Fibroblast of lung (primary cell): ENCODE measurements around the gene XNDC1N. TPM values are rescaled to one million over a fixed set of nuclear protein-coding genes. Genes with fewer than 3 reads are reported as not detected.

Experiments used
- DNase-seq, 2 donors: peaks; one replicate each; pipeline versions ENCODE4 v3.0.0 to v3.0.0-alpha.2; 2010; ENCODE audit warnings: low read depth in 2 of 2
- H2AFZ ChIP-seq: 2 replicates; pipeline ENCODE4 v1.5.1; 2012; ENCODE audit warnings: low read length, control low read depth, inconsistent platforms
- H3K27ac ChIP-seq: 2 replicates; pipeline ENCODE4 v1.5.1; 2011; ENCODE audit warnings: low read length, control low read depth; ENCODE audit not compliant: insufficient read depth
- H3K27me3 ChIP-seq: 2 replicates; pipeline ENCODE4 v1.5.1; 2011; ENCODE audit warnings: mild to moderate bottlenecking, low read length; ENCODE audit not compliant: control insufficient read depth, insufficient read depth
- H3K36me3 ChIP-seq: 2 replicates; pipeline ENCODE4 v1.5.1; 2011; ENCODE audit warnings: low read length; ENCODE audit not compliant: control insufficient read depth, insufficient read depth
- H3K4me1 ChIP-seq: 2 replicates; pipeline ENCODE4 v1.5.1; 2011; ENCODE audit warnings: low read length; ENCODE audit not compliant: control insufficient read depth, insufficient read depth; ENCODE audit errors: extremely low read depth
- H3K4me2 ChIP-seq: 2 replicates; pipeline ENCODE4 v1.5.1; 2011; ENCODE audit warnings: low read length, control low read depth; ENCODE audit not compliant: insufficient read depth; ENCODE audit errors: extremely low read depth
- H3K4me3 ChIP-seq, 4 experiments: fragments of 200-600 bp in 1 of 4; sonication (generic) in 1 of 4; replicated peaks in 1 of 4; 2 replicates each; pipeline ENCODE4 v1.5.1; 2011 to 2016; ENCODE audit warnings: low read length in 4 of 4, low read depth in 3 of 4, mild to moderate bottlenecking in 3 of 4, control low read depth in 2 of 4, inconsistent platforms in 1 of 4, mixed read lengths in 1 of 4; ENCODE audit not compliant: insufficient read depth in 1 of 4; ENCODE audit errors: control extremely low read depth in 1 of 4
- H3K79me2 ChIP-seq: 2 replicates; pipeline ENCODE4 v1.5.1; 2012; ENCODE audit warnings: mild to moderate bottlenecking, low read length, inconsistent platforms; ENCODE audit not compliant: control insufficient read depth, insufficient read depth
- H3K9ac ChIP-seq: 2 replicates; pipeline ENCODE4 v1.5.1; 2011; ENCODE audit warnings: mild to moderate bottlenecking, low read length, control low read depth; ENCODE audit not compliant: insufficient read depth
- H3K9me3 ChIP-seq: 2 replicates; pipeline ENCODE4 v1.5.1; 2012; ENCODE audit warnings: low read depth, low read length; ENCODE audit not compliant: control insufficient read depth, insufficient read depth
- H4K20me1 ChIP-seq: 2 replicates; pipeline ENCODE4 v1.5.1; 2011; ENCODE audit warnings: low read length; ENCODE audit not compliant: control insufficient read depth, insufficient read depth; ENCODE audit errors: extremely low read depth
- EZH2 ChIP-seq: IDR thresholded peaks from 2 replicates; pipeline ENCODE4 v1.5.1; 2012; ENCODE audit warnings: low read length, control low read depth, mild to moderate bottlenecking; ENCODE audit errors: missing control alignments
- polyA plus RNA-seq, 2 donors: library from polyadenylated mRNA; depleted of rRNA in 1 of 2; stranded (reverse) in 1 of 2; unstranded in 1 of 2; fragments of >200 nt; gene quantifications; 2 replicates each; pipeline ENCODE4 v1.2.1, GENCODE V29; 2011 to 2012; ENCODE audit warnings: missing spikeins in 1 of 2
- total RNA-seq: library from RNA; depleted of rRNA; stranded (reverse); fragments of >200 nt; gene quantifications from 2 replicates; pipeline ENCODE4 v1.2.1, GENCODE V29; 2014
- TF ChIP-seq, protein P1 (sequence below), 2 donors: IDR thresholded peaks in 1 of 2; conservative IDR thresholded peaks in 1 of 2; 1 replicate in 1 of 2; 2 replicates in 1 of 2; pipeline ENCODE4 v1.5.1; 2011 to 2012; ENCODE audit warnings: low read length in 2 of 2, control low read depth in 1 of 2, inconsistent platforms in 1 of 2, low read depth in 1 of 2, mild to moderate bottlenecking in 1 of 2

XNDC1N gene
- total and polyA plus RNA-seq, 2 donors (not counting 1 experiment from before 2014, with no cell fraction given) = 3.5 to 5.1 TPM

DNA sequence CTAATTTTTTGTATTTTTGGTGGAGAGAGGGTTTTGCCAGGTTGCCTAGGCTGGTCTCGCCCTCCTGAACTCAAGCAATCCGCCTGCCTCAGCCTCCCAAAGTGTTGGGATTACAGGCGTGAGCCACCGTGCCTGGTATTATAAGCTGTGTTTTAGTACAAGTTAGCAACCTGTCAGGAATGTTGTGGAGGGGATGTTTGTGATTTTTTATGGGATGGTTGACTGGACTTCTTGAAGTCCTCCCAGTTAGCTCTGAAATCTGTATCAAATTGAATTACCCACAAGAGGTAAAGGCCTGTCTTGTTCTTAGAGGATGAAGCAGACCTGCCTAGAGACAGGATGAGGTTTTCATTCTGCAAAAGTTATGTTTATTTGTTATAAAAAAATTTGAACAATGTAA, 36.2 kb upstream of the XNDC1N start:
- H4K20me1 ChIP-seq = no peaks in the 10 kb centered on the region
- no peak overlapping the region for H3K9ac ChIP-seq
- DNase-seq = peak in 1 of 2 donors; percentile 37
- TF ChIP-seq, protein P1, sequence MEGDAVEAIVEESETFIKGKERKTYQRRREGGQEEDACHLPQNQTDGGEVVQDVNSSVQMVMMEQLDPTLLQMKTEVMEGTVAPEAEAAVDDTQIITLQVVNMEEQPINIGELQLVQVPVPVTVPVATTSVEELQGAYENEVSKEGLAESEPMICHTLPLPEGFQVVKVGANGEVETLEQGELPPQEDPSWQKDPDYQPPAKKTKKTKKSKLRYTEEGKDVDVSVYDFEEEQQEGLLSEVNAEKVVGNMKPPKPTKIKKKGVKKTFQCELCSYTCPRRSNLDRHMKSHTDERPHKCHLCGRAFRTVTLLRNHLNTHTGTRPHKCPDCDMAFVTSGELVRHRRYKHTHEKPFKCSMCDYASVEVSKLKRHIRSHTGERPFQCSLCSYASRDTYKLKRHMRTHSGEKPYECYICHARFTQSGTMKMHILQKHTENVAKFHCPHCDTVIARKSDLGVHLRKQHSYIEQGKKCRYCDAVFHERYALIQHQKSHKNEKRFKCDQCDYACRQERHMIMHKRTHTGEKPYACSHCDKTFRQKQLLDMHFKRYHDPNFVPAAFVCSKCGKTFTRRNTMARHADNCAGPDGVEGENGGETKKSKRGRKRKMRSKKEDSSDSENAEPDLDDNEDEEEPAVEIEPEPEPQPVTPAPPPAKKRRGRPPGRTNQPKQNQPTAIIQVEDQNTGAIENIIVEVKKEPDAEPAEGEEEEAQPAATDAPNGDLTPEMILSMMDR (conservative IDR thresholded peaks at IDR 0.05 in 1 of 2, IDR thresholded peaks at IDR 0.05 in 1 of 2; ENCODE audit: low read depth in 1 of 2, low read length in 2 of 2) = no peak
- TF ChIP-seq EZH2 = no peak
- H2AFZ ChIP-seq = no peak overlapping the region
- H3K36me3 ChIP-seq = no peaks in the 10 kb centered on the region
- no peak overlapping the region for H3K4me3 ChIP-seq
- no peaks in the 10 kb centered on the region for H3K9me3 ChIP-seq
- no peaks in the 10 kb centered on the region for H3K79me2 ChIP-seq
- H3K27me3 ChIP-seq = no peaks in the 10 kb centered on the region
- no peaks in the 10 kb centered on the region for H3K4me1 ChIP-seq
- H3K4me2 ChIP-seq = no peak overlapping the region
- H3K27ac ChIP-seq = no peak overlapping the region

DNA sequence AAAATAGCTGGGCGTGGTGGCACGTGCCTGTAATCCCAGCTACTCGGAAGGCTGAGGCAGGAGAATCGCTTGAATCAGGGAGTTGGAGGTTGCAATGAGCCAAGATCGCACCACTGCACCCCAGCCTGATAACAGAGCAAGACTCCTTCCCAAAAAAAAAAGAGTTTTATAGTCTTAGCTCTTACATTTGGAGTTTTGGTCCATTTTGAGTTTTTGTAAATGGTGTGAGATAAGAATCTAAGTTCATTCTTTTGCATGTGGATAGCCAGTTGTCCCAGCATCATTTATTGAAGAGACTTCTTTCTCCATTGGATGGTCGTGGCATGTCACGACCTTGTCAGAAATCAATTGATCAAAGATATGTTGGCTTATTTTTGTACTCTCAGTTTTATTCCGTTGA, 35.1 kb upstream of the XNDC1N start:
- H2AFZ ChIP-seq = no peak overlapping the region
- H3K9ac ChIP-seq = no peak overlapping the region
- no peak overlapping the region for H3K27ac ChIP-seq
- H3K9me3 ChIP-seq = no peaks in the 10 kb centered on the region
- no peaks in the 10 kb centered on the region for H3K27me3 ChIP-seq
- H4K20me1 ChIP-seq = no peaks in the 10 kb centered on the region
- no peaks in the 10 kb centered on the region for H3K4me1 ChIP-seq
- H3K4me2 ChIP-seq = no peak overlapping the region
- DNase-seq = no peak
- H3K4me3 ChIP-seq = no peak overlapping the region
- no peaks in the 10 kb centered on the region for H3K36me3 ChIP-seq
- no peak for TF ChIP-seq EZH2
- TF ChIP-seq, protein P1 (conservative IDR thresholded peaks at IDR 0.05 in 1 of 2, IDR thresholded peaks at IDR 0.05 in 1 of 2; ENCODE audit: low read depth in 1 of 2, low read length in 2 of 2) = no peak
- H3K79me2 ChIP-seq = no peaks in the 10 kb centered on the region

DNA sequence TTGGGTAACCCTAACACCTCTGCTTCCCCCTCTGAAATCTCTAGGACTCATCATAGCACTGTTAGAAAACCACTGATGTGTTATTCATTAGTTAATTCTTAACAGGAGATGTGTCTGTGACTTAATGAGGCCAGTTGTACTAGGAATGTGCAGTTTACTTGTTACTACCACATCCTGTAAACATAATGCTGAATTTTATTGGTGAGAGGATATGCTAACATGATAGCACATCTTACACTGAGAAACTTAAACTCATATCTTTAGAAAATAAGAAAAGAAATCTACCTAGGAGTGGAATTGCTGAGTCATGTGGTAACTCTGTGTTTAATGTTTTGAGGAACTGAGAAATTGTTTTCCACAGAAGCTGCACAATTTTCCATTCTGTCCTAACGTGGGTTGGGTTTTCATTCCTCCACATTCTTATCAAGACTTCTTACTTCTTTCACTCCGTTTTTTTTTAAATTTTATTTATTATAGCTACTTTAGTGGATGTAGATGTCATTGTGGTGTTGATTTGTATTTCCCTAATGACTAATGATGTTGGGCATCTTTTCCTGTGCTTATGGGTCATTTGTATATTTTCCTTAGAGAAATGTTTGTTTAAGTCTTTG, 34.1 kb upstream of the XNDC1N start:
- H3K9ac ChIP-seq = no peak overlapping the region
- peak overlapping the region; percentile 13 for H3K4me2 ChIP-seq
- no peaks in the 10 kb centered on the region for H3K4me1 ChIP-seq
- no peaks in the 10 kb centered on the region for H3K27me3 ChIP-seq
- no peak for TF ChIP-seq EZH2
- TF ChIP-seq, protein P1 (conservative IDR thresholded peaks at IDR 0.05 in 1 of 2, IDR thresholded peaks at IDR 0.05 in 1 of 2; ENCODE audit: low read depth in 1 of 2, low read length in 2 of 2) = no peak
- no peak overlapping the region for H3K27ac ChIP-seq
- no peaks in the 10 kb centered on the region for H3K9me3 ChIP-seq
- no peak overlapping the region for H2AFZ ChIP-seq
- H3K4me3 ChIP-seq = no peak overlapping the region
- no peaks in the 10 kb centered on the region for H3K36me3 ChIP-seq
- no peaks in the 10 kb centered on the region for H3K79me2 ChIP-seq
- peak; percentile 51 to 74 for DNase-seq
- no peaks in the 10 kb centered on the region for H4K20me1 ChIP-seq
